ENCODE data around the gene ATP8B2.
"Not testable (repeated sequence)": the region's sequence is repeated elsewhere in the genome, so short reads cannot be mapped to it uniquely, and the experiment has no call there.

The ATP8B2 gene

DNA sequence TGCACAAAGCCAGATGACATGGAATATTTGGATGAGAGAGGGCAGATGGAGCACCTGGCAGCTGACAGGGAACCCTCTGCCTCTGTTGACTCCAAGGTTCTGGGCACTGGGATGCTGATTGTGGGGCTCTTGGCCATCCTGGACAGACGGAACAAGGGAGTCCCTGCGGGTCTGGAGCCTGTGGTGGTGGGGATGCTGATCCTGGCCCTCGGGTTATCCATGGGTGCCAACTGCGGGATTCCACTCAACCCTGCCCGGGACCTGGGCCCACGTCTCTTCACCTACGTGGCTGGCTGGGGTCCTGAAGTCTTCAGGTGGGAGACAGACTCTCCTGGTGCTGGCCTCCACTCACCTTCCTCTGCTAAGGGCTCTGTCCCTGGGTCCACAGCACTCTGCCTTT, 1.8 kb upstream of the ATP8B2 start:
- DNase-seq (ENCODE audit: low read depth): no peak

DNA sequence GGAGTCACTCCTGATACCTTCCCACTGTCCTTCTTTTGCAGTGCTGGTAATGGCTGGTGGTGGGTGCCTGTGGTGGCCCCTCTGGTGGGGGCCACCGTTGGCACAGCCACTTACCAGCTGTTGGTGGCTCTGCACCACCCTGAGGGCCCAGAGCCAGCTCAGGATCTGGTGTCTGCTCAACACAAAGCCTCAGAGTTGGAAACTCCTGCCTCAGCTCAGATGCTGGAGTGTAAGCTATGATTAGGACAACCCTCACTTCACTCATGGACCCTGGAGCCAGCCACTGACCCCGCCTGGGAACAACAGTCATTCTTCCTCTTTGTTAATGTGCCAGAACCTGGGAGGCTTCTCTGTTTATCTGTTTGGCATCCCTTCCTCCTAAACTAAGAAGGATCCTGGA, 1.1 kb upstream of the ATP8B2 start:
- DNase-seq (ENCODE audit: low read depth): no peak

DNA sequence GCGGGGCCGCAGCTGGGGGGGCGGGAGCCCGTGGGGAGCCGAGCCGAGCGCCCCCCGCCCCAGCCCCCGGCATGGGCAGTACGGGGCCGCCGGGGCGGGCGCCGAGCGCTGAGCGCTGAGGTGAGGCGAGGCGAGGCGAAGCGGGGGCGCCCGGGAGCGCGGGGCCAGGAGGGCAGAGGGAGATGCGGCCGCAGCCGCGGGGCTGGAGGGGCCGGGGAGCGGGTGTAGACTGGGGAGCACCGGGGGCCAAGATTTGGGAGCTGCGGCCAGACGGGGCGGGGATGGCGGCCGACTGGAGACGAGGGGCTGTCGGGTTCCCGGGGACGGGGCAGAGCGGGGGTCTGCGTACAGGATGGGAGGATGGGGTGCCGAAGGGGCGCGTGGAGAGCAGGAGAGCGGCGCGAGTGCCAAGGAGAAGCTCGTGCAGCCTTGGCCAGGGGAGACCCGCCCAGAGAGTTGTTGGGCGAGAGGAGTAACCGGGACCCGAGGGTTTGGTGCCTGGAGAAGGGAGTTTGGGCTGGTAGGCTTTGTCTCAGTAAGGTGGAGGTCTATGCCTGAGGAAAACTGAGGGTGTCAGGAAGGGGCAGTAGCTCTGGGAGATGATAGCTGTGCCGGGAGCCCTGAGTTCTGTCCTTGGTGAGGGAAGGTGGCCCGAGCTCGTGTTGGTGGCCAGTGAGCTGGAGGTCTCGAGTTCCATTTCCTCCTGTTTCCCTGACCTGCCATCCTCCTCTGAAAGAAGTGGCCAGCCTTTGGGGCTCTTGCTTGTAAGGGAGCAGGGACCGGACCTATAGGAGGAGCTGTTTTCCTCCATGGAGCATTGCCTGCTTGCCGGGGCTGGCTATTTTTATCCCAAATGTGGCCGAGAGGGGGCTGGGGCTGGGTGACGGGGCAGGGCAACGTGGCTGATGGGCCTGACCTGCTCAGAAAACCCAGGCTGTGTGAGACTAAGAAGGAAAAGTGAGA, 539 bp downstream of the ATP8B2 start:
- DNase-seq (ENCODE audit: low read depth): peak; percentile 59

DNA sequence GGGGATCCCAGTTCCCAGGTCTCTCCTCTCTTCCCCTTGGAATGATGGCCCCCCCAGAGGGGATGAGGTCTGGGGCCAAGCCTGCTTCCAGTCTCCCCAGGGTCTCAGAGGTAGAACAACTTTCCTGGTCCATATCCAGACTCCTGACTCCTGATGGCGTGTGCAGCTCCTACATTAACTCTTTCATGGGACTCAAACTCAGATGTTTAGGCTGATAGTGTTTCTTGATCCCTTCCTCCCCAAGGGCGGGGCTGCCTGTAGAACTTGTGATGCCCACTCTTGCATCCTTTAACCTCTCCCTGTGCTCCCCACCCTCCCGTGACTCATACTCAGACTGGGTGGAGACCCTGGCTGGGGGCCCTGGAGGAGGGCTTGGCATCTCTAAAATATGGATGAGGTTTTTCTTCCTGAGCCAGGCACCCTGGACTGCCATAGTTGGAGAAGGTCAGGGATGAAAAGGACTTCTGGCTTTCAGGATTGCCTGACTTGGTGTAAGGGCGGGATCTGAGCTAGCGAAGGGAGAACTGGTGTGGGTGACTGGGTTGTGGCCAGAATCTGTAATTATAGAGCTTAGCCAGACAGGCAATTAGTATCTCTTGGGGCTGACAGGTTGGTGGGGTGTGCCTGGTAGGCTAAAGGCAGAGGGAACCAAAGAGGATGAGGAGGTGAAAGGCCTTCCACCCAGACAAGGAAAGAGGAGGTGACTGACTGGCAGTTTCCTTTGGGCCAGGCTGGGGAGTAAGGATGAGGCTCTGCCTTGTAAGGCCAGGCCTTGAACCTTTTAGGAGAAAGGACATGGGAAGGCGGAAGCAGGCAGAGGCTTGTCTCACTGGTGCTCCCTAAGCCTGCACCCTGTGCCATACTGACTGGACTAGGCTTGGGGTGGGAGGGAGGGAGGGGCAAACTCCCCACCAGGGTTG, 1.5 kb downstream of the ATP8B2 start:
- peak; percentile 49 for DNase-seq (ENCODE audit: low read depth)

DNA sequence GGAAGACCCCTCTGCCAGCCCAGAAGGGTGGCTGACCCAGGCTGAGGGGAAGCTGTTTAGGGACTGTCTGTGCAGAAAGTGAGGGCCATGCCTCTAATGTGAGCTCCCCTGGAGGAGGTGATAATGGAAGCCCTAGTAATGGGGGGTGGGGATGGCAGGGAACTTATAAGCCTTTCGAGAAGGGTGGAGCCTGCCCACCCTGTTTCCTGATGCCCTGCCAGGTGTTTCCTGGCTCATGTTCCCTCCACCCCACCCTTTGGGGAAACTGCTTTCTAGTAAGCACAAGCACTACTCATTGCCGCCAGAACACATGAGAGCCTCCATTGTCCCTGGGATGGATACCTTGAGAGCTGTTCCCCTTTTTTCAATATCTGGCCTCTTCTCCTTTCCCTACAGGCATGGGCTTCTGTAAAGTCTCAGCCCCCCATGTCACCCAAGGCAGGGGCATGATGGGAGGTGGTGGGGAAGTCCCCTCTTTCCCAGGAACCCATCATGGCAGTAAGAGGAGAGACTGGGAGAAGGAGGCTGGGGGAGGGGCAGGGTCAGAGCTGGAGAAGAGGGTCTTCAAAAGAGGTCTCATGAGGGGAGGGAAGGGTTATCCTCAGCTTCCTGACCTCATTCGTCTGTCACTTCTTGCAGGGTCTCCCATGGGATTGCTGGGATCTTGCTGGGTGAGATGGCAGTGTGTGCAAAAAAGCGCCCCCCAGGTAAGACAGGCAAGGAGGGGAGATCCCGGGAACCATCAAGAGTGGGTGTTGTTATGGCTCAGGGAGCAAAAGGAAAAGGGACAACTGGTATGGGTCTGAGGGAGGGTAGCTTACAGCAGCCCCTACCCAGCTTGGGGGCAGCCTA, 2.4 kb downstream of the ATP8B2 start:
- DNase-seq (ENCODE audit: low read depth): no peak

DNA sequence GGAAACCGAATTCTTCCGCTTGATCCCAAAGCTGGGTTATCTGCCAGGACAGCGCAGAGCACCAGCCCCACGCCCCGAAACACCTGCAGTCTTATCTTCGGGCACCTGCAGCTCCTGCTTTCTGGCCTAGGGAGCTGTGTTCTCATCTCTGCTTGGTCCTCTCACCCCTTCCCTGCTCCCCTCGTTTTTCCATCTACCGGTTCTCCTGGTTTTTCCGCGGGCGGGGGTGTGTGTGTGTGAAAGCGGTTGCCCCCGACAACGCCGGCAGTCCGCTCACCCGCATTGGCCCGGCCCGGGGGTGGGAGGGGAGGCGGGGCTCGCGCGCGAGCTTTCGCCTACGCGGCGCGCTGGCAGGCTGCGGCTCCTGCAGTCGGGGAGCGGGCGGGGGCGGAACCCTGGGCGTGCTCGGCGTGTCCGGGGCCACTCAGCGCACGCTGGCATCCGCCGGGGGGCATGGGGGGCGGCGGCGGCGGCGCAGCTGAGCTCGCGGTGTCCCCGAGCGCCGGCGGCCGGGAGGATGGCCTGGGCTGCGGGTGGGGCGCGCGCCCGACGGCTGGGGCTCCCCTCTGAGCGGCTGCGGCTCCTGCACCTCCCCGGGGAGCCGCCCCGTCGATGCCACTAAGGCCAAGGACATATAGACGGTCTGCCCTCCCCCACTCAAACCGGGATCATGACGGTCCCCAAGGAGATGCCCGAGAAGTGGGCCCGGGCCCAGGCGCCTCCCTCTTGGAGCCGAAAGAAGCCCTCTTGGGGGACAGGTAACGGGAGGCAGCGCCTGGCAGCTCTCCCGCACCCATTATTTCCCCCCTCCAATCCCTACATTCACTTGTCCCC, 3.2 kb downstream of the ATP8B2 start:
- DNase-seq (ENCODE audit: low read depth): no peak

DNA sequence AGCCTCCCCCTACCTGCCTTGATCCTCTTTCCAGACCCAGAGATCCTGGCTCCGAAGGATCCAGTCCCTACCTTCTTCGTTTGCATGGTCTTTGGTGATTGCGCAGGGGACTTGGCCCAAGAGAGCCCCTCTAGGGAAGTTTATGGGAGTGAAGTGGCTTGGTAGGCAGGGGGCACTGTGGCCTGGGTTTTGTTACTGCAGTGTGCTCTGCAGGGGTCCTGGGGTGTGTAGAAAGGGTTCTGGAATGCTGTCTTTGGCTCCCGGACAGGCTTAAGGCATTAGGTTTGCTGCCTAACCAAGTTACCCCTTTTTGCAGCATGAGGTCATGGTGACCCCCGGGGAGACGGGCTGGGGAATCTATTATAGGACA, 3.8 kb downstream of the ATP8B2 start:
- no peak for DNase-seq (ENCODE audit: low read depth)

DNA sequence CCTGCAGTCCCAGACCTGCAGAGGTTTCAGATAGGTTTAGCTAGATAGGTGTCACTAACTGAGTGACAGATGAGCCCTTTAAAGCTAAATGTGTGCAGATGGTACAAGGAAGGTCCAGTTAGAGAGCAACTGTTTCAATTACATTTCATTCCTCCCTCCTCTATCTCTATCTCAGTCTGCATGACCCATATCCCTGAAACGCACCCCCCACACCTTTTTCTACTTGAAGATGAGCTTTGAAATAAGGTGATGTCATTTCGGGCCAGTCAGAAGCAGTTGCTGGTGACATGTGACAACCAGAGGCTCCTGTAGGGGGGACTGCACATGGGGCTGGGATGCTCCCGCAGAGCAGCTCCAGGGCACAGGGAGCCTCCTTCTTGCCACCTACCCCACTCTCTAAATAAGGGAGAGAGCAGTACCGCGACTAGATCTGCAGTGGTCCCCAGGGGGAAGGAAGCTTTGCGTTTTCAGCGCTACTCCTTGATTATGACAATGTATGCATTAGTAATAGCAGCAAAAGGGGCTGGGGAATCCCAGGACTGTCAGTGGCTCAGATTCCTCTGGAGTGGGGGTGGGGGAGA, 4.3 kb downstream of the ATP8B2 start:
- DNase-seq (ENCODE audit: low read depth): no peak

DNA sequence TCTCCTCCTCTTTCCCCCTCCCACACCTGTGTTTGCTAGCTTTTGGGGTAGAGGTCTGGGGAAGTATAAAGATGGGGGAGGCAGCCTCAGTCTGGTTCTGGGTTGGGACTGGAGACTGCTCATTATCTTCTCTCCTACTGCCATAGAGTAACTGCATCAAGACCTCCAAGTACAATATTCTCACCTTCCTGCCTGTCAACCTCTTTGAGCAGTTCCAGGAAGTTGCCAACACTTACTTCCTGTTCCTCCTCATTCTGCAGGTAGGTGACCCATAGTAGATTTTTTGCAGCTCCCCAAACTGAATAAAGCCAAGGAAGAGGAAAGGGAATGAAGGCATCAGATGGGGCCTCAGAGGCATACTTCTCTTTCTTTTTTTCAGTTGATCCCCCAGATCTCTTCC, 5.3 kb downstream of the ATP8B2 start:
- no peak for DNase-seq (ENCODE audit: low read depth)

DNA sequence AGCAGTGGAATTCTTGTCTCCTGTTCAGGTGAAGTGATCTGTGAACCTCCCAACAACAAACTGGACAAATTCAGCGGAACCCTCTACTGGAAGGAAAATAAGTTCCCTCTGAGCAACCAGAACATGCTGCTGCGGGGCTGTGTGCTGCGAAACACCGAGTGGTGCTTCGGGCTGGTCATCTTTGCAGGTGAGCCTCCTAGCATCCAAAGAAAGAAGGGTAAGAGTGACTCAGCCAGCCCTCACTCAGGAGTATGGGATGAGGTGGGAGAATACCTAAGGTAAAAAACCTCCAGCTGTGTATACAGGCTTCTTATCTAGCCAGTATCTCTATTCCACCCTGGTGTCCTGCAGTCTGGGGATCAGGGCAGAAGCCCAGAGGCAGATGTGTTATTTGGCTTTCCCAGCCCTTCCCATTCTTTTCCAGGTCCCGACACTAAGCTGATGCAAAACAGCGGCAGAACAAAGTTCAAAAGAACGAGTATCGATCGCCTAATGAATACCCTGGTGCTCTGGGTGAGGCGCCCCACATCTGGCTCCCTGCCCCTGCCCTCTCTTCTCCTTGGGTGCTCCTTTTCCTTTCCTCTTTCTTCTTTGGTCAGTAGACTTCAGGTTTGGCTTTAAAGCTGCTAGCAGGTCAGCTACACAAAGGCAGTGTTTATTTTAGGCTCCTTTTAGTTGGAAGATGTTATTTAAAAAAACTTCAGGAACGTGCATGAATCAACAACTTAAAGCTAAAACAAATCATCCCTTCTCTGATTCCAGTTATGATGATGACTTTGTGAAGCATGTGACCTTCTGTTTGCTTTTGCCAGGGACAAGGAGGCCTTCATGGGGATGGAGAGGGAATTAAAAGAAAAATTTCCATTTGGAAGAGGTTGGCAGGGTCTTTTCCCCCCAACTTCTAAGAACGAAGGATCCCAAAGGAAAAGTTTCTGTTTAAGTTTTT, 9.0 kb downstream of the ATP8B2 start:
- DNase-seq (ENCODE audit: low read depth): no peak

DNA sequence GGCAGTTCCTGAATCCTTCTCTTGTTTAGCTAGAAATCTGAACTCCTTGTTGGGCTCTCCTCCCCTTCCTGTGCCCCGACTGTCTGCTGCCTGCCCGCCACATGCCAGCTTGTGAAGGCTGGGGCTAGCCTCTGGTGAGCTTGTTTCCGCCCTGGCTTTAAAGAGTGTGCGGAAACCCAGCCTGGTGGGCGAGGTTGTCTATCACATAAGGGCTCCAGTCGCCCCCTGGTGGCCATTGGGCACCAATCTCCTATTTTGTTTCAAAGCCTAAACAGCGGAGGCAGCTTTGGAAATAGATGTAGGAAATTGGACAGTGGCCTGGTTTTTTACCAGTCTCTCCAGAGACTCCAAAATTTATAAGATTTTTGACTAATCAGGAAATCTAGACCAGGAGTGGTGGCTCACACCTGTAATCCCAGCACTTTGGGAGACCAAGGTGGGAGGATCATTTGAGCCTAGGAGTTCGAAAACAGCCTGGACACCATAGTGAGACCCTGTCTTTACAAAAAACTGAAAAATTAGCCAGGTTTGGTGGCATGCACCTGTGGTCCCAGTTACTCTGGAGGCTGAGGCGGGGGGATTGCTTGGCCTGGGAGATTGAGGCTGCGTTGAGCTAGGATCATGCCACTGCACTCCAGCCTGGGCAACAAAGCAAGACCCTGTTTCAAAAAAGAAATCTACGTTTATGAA, 9.8 kb downstream of the ATP8B2 start:
- DNase-seq (ENCODE audit: low read depth): no peak

DNA sequence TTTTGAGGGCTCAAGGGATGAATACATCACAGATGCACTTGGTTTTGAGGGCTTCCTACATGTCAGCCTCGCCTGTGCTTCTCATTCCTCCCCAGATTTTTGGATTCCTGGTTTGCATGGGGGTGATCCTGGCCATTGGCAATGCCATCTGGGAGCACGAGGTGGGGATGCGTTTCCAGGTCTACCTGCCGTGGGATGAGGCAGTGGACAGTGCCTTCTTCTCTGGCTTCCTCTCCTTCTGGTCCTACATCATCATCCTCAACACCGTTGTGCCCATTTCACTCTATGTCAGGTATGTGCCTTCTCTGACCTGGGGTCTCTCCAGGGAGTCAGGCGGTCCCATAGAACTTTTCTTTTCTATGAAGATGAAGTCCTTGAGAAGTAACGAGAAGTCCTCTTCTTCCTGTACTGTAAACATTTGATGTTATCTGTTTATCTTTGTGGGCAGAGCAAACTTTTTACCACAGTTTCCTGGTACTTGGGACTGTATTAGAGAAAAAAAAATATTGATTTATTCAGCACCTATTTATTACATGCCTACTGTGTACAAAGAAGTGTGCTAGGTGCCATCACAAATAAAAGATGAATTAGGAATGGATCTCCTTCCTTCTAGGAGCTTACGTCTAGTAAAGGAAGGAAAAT, 12.0 kb downstream of the ATP8B2 start:
- no peak for DNase-seq (ENCODE audit: low read depth)

DNA sequence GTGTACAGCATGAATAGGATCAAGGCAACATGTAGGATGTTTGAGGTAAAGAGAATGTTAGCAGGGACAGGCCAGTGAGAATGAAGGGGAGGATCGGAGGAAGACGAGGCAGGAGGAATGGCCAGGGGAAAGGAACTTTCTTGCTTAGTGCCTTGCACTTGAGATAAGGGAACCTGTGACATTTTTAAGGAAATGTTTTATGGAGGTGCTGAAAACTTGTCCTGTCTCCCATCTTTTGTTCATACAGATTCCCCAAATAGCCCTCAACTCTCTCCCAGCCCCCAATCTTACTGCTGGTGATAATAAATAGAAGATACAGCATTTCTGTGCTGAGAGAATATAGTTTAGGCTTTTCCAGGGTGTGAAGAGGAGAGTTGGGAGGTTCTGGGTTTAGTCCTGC, 13.6 kb downstream of the ATP8B2 start:
- DNase-seq (ENCODE audit: low read depth): no peak

DNA sequence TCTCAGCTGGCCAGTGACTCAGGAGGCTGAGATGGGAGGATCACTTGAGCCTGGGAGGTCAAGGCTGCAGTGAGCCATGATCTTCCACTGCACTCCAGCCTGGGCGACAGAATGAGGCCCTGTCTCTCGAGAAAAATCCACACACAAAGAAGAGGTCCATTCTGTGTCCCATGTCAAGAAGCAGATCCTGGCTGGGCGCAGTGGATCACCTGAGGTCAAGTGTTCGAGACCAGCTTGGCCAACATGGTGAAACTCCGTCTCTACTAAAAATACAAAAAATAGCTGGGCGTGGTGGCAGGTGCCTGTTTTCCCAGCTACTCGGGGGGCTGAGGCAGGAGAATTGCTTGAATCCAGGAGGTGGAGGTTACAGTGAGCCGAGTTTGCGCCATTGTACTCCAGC, 16.0 kb downstream of the ATP8B2 start:
- not testable (repeated sequence) for DNase-seq (ENCODE audit: low read depth)

DNA sequence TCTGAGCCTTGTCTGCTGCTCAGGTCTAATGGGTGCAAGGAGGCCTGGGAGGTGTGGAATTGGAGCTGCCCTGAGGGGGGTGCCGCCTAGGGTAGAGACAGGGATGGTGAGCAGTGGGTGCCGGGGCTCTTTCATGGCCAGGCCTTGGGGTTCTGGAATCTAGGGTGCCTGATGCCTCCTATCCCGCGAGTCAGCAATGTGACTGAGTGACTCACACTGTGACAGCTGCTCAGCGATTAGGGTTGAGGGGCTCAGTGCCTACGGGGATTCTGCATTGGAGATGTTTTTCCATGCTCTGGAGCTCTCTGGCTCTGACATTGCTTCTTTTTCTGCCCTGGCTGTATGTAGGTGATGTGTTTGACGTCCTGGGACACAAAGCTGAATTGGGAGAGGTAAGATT, 16.8 kb downstream of the ATP8B2 start:
- DNase-seq (ENCODE audit: low read depth): no peak

DNA sequence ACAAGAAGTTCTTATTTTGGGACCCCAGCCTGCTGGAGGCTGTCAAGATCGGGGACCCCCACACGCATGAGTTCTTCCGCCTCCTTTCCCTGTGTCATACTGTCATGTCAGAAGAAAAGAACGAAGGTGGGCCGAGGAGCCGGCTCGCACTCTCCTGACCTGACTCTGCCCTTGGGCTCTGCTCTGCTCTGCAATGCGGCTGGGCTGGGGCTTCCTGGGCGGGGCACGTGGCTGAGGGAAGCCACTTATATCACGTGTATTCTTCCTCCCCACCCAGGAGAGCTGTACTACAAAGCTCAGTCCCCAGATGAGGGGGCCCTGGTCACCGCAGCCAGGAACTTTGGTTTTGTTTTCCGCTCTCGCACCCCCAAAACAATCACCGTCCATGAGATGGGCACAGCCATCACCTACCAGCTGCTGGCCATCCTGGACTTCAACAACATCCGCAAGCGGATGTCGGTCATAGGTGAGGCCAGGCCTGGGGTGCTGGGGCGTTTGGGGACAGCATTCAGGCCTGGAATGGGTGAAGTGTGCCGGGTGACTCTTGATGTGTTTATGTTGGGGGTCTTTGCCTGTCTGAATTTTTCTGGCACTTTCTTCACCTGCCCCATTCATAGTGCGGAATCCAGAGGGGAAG, 17.6 kb downstream of the ATP8B2 start:
- no peak for DNase-seq (ENCODE audit: low read depth)

DNA sequence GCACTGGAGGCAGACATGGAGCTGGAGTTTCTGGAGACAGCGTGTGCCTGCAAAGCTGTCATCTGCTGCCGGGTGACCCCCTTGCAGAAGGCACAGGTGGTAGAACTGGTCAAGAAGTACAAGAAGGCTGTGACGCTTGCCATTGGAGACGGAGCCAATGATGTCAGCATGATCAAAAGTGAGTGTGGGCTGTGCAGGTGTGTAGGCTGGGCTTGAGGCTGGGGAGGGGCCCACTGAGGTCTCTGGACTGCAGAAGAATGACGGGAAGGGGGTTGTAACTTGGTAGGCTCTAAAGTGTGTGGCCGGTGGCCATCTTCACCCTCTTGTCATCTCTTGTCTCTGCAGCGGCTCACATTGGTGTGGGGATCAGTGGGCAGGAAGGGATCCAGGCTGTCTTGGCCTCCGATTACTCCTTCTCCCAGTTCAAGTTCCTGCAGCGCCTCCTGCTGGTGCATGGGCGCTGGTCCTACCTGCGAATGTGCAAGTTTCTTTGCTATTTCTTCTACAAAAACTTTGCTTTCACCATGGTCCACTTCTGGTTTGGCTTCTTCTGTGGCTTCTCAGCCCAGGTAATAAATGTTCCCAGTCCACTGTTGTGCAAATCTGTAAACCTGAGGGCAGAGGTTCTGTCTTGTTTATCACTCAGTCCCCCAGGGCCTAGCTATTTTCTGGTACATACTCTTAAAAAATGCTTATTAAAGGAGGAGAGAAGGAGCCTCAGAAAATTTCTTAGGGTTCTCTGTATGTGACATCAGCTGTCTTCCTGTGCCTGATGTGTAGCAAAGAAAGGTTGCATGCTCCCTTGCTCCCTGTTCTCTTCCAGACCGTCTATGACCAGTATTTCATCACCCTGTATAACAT, 19.9 kb downstream of the ATP8B2 start:
- no peak for DNase-seq (ENCODE audit: low read depth)

Data from HS-5 (cell line).